ENCODE results near the gene PSME3IP1. TPM values are rescaled to one million over a fixed set of nuclear protein-coding genes. Genes with fewer than 3 reads are reported as not detected.

The PSME3IP1 gene
- polyA plus RNA-seq, 1 of the 3 experiments (the other 2 are of a cell fraction), result 80.9 TPM

DNA sequence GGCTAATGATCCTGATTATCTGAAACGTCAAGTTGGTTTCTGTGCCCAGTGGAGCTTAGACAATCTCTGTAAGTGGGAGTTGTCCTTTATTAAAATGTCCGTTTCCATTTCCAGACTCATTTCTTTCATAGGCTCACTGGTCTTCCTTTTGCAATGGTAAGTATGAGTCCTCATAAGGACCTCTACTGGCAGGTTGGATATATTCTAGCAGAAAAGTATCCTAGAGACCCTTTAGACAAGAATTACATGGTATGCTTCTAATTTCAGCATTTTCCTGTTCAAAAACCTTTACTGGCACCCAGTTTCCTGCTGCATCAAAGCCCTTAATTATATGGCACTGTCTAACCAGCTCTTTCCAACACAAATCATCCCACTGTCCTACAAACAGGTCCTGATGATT is 31.1 kb upstream of the PSME3IP1 start:
- ChIA-PET POLR2A (no interaction called here), CTCF (no interaction called here)
- Histone ChIP-seq H4K20me1 (ENCODE audit: insufficient read depth) (no peaks in the 10 kb centered on the region), H3K9me2 (no peaks in the 10 kb centered on the region), H3K9me3 (no peaks in the 10 kb centered on the region), H3K36me3 (replicated peaks in 1 of 2; ENCODE audit: control insufficient read depth in 1 of 2, insufficient read depth in 2 of 2, low read length in 1 of 2) (peaks cover 74 to 92% of the 10 kb centered on the region in 2 experiments), H3K4me1 (ENCODE audit: control insufficient read depth in 1 of 2, insufficient read depth in 2 of 2, low read depth in 1 of 2, low read length in 1 of 2) (no peaks in the 10 kb centered on the region), H2AFZ (ENCODE audit: low read depth) (no peak overlapping the region), H3K27ac (ENCODE audit: low read depth in 2 of 2, low read length in 1 of 2) (no peak overlapping the region), H3K27me3 (ENCODE audit: insufficient read depth) (no peaks in the 10 kb centered on the region), H3K4me3 (ENCODE audit: low read depth in 2 of 2, low read length in 1 of 2) (no peak overlapping the region), H3K79me2 (ENCODE audit: insufficient read depth) (0 out of 2 replicates have a peak, but pooled peaks cover 3% of the 10 kb centered on the region), H3K4me2 (no peak overlapping the region), H3K9ac (no peak overlapping the region), H3F3A (replicated peaks; ENCODE audit: insufficient read depth) (peaks cover 6% of the 10 kb centered on the region)
- no peak for TF ChIP-seq GABPA (IDR thresholded peaks at IDR 0.05; ENCODE audit: low read depth)
- no peak for TF ChIP-seq EZH2phosphoT487 (IDR thresholded peaks at IDR 0.05; ENCODE audit: borderline replicate concordance, low read depth)
- TF ChIP-seq MXI1 (IDR thresholded peaks at IDR 0.05; ENCODE audit: low read depth, low read length), result no peak
- no peak for TF ChIP-seq FOSL2 (IDR thresholded peaks at IDR 0.05; ENCODE audit: borderline replicate concordance, low read depth)
- TF ChIP-seq, protein P1, sequence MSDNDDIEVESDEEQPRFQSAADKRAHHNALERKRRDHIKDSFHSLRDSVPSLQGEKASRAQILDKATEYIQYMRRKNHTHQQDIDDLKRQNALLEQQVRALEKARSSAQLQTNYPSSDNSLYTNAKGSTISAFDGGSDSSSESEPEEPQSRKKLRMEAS (IDR thresholded peaks at IDR 0.05; ENCODE audit: low read depth), result no peak
- no peak for TF ChIP-seq TEAD4 (IDR thresholded peaks at IDR 0.05; ENCODE audit: borderline replicate concordance, insufficient read depth)
- no peak for TF ChIP-seq TCF12 (IDR thresholded peaks at IDR 0.05)
- no peak for TF ChIP-seq SIN3A (IDR thresholded peaks at IDR 0.05; ENCODE audit: borderline replicate concordance, low read depth, low read length)
- TF ChIP-seq, protein P2, sequence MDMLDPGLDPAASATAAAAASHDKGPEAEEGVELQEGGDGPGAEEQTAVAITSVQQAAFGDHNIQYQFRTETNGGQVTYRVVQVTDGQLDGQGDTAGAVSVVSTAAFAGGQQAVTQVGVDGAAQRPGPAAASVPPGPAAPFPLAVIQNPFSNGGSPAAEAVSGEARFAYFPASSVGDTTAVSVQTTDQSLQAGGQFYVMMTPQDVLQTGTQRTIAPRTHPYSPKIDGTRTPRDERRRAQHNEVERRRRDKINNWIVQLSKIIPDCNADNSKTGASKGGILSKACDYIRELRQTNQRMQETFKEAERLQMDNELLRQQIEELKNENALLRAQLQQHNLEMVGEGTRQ (IDR thresholded peaks at IDR 0.05; ENCODE audit: borderline replicate concordance, low read depth, low read length), result no peak
- TF ChIP-seq GATA2 (CRISPR knock-in tag; IDR thresholded peaks at IDR 0.05), result no peak
- TF ChIP-seq, protein P3, sequence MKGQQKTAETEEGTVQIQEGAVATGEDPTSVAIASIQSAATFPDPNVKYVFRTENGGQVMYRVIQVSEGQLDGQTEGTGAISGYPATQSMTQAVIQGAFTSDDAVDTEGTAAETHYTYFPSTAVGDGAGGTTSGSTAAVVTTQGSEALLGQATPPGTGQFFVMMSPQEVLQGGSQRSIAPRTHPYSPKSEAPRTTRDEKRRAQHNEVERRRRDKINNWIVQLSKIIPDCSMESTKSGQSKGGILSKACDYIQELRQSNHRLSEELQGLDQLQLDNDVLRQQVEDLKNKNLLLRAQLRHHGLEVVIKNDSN (IDR thresholded peaks at IDR 0.05; ENCODE audit: borderline replicate concordance, low read depth), result no peak
- TF ChIP-seq EP300 (IDR thresholded peaks at IDR 0.05; ENCODE audit: borderline replicate concordance in 1 of 2, low read depth in 1 of 2, low read length in 1 of 2), result no peak
- no peak for TF ChIP-seq NRF1 (IDR thresholded peaks at IDR 0.05; ENCODE audit: low read depth, low read length)
- no peak for TF ChIP-seq YY1 (IDR thresholded peaks at IDR 0.05; ENCODE audit: low read depth)
- no peak for TF ChIP-seq RAD21 (IDR thresholded peaks at IDR 0.05; ENCODE audit: low read length)
- no peak for TF ChIP-seq ELF1 (IDR thresholded peaks at IDR 0.05)
- TF ChIP-seq CHD2 (IDR thresholded peaks at IDR 0.05; ENCODE audit: low read length, partially characterized antibody), result no peak
- TF ChIP-seq, protein P4, sequence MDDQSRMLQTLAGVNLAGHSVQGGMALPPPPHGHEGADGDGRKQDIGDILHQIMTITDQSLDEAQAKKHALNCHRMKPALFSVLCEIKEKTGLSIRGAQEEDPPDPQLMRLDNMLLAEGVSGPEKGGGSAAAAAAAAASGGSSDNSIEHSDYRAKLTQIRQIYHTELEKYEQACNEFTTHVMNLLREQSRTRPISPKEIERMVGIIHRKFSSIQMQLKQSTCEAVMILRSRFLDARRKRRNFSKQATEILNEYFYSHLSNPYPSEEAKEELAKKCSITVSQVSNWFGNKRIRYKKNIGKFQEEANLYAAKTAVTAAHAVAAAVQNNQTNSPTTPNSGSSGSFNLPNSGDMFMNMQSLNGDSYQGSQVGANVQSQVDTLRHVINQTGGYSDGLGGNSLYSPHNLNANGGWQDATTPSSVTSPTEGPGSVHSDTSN (IDR thresholded peaks at IDR 0.05), result no peak
- TF ChIP-seq, protein P5, sequence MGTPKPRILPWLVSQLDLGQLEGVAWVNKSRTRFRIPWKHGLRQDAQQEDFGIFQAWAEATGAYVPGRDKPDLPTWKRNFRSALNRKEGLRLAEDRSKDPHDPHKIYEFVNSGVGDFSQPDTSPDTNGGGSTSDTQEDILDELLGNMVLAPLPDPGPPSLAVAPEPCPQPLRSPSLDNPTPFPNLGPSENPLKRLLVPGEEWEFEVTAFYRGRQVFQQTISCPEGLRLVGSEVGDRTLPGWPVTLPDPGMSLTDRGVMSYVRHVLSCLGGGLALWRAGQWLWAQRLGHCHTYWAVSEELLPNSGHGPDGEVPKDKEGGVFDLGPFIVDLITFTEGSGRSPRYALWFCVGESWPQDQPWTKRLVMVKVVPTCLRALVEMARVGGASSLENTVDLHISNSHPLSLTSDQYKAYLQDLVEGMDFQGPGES (IDR thresholded peaks at IDR 0.05; ENCODE audit: low read depth, low read length), result no peak
- DNase-seq, result no peak
- WGBS (ENCODE audit: low lambda C conversion rate), result 100% methylated on average over 2 of the region's 2 CpGs
